Measurements from ENCODE around the gene EPM2AIP1.

DNA sequence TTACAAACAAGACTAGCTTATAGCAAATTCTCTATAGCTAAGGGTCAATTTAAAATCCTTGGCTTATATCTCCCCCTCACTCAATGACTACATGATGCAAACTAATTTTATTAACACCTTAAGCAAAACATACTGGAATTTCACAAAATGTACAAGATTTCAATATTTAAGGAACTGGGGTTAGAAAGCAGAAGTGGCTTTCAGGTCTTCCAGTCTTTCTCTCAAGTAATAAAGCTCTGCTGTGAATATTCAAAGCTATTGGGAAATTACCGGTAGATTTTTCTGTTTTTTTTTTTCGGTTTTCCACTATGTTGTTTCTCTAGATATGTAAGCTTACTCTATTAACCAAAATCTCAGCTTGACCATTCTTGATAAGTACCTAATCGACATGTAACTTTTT is 3.9 kb downstream of the EPM2AIP1 start:
- no peak for TF ChIP-seq EZH2 (IDR thresholded peaks at IDR 0.05)
- TF ChIP-seq SIN3A (IDR thresholded peaks at IDR 0.05; ENCODE audit: low read depth): no peak
- no peak for TF ChIP-seq POLR2A (IDR thresholded peaks at IDR 0.05; ENCODE audit: borderline replicate concordance, extremely low read depth, insufficient read depth, insufficient read length)
- TF ChIP-seq EZH2phosphoT487 (IDR thresholded peaks at IDR 0.05; ENCODE audit: borderline replicate concordance): no peak
- no peak for TF ChIP-seq YY1 (IDR thresholded peaks at IDR 0.05; ENCODE audit: extremely low read depth, insufficient replicate concordance, low read depth, low read length)
- TF ChIP-seq, protein P1, sequence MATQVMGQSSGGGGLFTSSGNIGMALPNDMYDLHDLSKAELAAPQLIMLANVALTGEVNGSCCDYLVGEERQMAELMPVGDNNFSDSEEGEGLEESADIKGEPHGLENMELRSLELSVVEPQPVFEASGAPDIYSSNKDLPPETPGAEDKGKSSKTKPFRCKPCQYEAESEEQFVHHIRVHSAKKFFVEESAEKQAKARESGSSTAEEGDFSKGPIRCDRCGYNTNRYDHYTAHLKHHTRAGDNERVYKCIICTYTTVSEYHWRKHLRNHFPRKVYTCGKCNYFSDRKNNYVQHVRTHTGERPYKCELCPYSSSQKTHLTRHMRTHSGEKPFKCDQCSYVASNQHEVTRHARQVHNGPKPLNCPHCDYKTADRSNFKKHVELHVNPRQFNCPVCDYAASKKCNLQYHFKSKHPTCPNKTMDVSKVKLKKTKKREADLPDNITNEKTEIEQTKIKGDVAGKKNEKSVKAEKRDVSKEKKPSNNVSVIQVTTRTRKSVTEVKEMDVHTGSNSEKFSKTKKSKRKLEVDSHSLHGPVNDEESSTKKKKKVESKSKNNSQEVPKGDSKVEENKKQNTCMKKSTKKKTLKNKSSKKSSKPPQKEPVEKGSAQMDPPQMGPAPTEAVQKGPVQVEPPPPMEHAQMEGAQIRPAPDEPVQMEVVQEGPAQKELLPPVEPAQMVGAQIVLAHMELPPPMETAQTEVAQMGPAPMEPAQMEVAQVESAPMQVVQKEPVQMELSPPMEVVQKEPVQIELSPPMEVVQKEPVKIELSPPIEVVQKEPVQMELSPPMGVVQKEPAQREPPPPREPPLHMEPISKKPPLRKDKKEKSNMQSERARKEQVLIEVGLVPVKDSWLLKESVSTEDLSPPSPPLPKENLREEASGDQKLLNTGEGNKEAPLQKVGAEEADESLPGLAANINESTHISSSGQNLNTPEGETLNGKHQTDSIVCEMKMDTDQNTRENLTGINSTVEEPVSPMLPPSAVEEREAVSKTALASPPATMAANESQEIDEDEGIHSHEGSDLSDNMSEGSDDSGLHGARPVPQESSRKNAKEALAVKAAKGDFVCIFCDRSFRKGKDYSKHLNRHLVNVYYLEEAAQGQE (IDR thresholded peaks at IDR 0.05; ENCODE audit: low read depth): no peak
- TF ChIP-seq, protein P2, sequence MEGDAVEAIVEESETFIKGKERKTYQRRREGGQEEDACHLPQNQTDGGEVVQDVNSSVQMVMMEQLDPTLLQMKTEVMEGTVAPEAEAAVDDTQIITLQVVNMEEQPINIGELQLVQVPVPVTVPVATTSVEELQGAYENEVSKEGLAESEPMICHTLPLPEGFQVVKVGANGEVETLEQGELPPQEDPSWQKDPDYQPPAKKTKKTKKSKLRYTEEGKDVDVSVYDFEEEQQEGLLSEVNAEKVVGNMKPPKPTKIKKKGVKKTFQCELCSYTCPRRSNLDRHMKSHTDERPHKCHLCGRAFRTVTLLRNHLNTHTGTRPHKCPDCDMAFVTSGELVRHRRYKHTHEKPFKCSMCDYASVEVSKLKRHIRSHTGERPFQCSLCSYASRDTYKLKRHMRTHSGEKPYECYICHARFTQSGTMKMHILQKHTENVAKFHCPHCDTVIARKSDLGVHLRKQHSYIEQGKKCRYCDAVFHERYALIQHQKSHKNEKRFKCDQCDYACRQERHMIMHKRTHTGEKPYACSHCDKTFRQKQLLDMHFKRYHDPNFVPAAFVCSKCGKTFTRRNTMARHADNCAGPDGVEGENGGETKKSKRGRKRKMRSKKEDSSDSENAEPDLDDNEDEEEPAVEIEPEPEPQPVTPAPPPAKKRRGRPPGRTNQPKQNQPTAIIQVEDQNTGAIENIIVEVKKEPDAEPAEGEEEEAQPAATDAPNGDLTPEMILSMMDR (IDR thresholded peaks at IDR 0.05 in 2 of 3, conservative IDR thresholded peaks at IDR 0.05 in 1 of 3; ENCODE audit: borderline replicate concordance in 1 of 3, insufficient read depth in 1 of 3, low read depth in 2 of 3, low read length in 2 of 3): no peak
- no peak for TF ChIP-seq SRF (IDR thresholded peaks at IDR 0.05; ENCODE audit: low read depth)
- no peak for TF ChIP-seq RAD21 (IDR thresholded peaks at IDR 0.05; ENCODE audit: low read depth)
